ENCODE measurements around the gene PLCXD3.

DNA sequence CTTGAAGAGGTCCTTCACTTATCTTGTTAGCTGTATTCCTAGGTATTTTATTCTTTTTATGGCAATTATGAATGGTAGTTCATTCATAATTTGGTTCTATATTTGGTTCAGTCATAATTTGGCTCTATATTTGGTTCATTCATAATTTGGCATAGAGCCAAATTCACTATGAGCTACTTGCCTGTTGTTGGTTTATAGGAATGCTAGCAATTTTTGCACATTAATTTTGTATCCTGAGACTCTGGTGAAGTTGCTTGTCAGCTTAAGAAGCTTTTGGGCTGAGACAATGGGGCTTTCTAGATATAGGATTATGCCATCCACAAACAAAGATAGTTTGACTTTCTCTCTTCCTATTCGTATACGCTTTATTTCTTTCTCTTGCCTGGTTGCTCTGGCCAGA is 142.2 kb downstream of the PLCXD3 start:
- TF ChIP-seq CTCF (tag by site-specific recombination; IDR thresholded peaks at IDR 0.05) (no peak), ZFP41 (tag by site-specific recombination; IDR thresholded peaks at IDR 0.05; ENCODE audit: borderline replicate concordance) (no peak), ZNF830 (tag by site-specific recombination; IDR thresholded peaks at IDR 0.05; ENCODE audit: low read depth) (no peak), YY1 (tag by site-specific recombination; IDR thresholded peaks at IDR 0.05) (no peak), PRDM2 (tag by site-specific recombination; IDR thresholded peaks at IDR 0.05; ENCODE audit: borderline replicate concordance) (no peak), ZNF302 (tag by site-specific recombination; IDR thresholded peaks at IDR 0.05; ENCODE audit: low read depth) (no peak), ZNF529 (tag by site-specific recombination; IDR thresholded peaks at IDR 0.05; ENCODE audit: insufficient replicate concordance) (no peak), HOXA7 (CRISPR knock-in tag; IDR thresholded peaks at IDR 0.05; ENCODE audit: borderline replicate concordance) (no peak)
- TF ChIP-seq, protein P1, sequence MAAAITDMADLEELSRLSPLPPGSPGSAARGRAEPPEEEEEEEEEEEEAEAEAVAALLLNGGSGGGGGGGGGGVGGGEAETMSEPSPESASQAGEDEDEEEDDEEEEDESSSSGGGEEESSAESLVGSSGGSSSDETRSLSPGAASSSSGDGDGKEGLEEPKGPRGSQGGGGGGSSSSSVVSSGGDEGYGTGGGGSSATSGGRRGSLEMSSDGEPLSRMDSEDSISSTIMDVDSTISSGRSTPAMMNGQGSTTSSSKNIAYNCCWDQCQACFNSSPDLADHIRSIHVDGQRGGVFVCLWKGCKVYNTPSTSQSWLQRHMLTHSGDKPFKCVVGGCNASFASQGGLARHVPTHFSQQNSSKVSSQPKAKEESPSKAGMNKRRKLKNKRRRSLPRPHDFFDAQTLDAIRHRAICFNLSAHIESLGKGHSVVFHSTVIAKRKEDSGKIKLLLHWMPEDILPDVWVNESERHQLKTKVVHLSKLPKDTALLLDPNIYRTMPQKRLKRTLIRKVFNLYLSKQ (tag by site-specific recombination; IDR thresholded peaks at IDR 0.05; ENCODE audit: borderline replicate concordance): no peak
- TF ChIP-seq, protein P2, sequence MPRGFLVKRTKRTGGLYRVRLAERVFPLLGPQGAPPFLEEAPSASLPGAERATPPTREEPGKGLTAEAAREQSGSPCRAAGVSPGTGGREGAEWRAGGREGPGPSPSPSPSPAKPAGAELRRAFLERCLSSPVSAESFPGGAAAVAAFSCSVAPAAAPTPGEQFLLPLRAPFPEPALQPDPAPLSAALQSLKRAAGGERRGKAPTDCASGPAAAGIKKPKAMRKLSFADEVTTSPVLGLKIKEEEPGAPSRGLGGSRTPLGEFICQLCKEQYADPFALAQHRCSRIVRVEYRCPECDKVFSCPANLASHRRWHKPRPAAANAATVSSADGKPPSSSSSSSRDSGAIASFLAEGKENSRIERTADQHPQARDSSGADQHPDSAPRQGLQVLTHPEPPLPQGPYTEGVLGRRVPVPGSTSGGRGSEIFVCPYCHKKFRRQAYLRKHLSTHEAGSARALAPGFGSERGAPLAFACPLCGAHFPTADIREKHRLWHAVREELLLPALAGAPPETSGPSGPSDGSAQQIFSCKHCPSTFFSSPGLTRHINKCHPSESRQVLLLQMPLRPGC (tag by site-specific recombination; IDR thresholded peaks at IDR 0.05): no peak
- TF ChIP-seq, protein P3, sequence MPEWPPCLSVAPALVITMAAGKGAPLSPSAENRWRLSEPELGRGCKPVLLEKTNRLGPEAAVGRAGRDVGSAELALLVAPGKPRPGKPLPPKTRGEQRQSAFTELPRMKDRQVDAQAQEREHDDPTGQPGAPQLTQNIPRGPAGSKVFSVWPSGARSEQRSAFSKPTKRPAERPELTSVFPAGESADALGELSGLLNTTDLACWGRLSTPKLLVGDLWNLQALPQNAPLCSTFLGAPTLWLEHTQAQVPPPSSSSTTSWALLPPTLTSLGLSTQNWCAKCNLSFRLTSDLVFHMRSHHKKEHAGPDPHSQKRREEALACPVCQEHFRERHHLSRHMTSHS (tag by site-specific recombination; IDR thresholded peaks at IDR 0.05): no peak

All from HEK293 (cell line).